HepG2 (cell line): Measurements from ENCODE around the gene CACNA1F.

Experiments used
- ATF2 ChIP-seq: sonication (generic); formaldehyde crosslinking; IDR thresholded peaks from 2 replicates; pipeline ENCODE4 v1.4.0; 2020; ENCODE audit warnings: missing genetic modification reagents
- CEBPB ChIP-seq: IDR thresholded peaks from 2 replicates; pipeline ENCODE4 v1.6.1; 2011; ENCODE audit warnings: low read depth, low read length, improper control_type of control experiment, borderline replicate concordance
- EZH2 ChIP-seq: conservative IDR thresholded peaks from 2 replicates; pipeline ENCODE4 v1.6.1; 2012; ENCODE audit warnings: mild to moderate bottlenecking, low read depth, low read length, moderate library complexity
- JDP2 ChIP-seq: sonication (generic); formaldehyde crosslinking; IDR thresholded peaks from 2 replicates; pipeline ENCODE4 v1.8.1; 2022; ENCODE audit warnings: missing genetic modification reagents, borderline replicate concordance
- MYC ChIP-seq: sonication (generic); formaldehyde crosslinking; IDR thresholded peaks from 2 replicates; pipeline ENCODE4 v1.9.0; 2021; ENCODE audit warnings: missing genetic modification reagents, borderline replicate concordance
- POLR2A ChIP-seq, 2 experiments: IDR thresholded peaks; 2 replicates each; pipeline ENCODE4 v1.6.1; 2011; ENCODE audit warnings: low read depth in 2 of 2, low read length in 2 of 2, mild to moderate bottlenecking in 1 of 2, moderate library complexity in 1 of 2; ENCODE audit not compliant: insufficient read depth in 1 of 2
- POLR2AphosphoS5 ChIP-seq: IDR thresholded peaks from 2 replicates; pipeline ENCODE4 v1.6.1; 2012; ENCODE audit warnings: low read depth, low read length
- TBX3 ChIP-seq: fragments of 450-650 bp; IDR thresholded peaks from 2 replicates; pipeline ENCODE4 v1.6.1; 2017; ENCODE audit warnings: antibody characterized with exemption, mild to moderate bottlenecking, inconsistent platforms, borderline replicate concordance
- ZBTB38 ChIP-seq: sonication (generic); formaldehyde crosslinking; IDR thresholded peaks from 2 replicates; pipeline ENCODE4 v1.5.1; 2020; ENCODE audit warnings: mild to moderate bottlenecking, missing genetic modification reagents
- TF ChIP-seq, protein P1 (sequence below): sonication (generic); formaldehyde crosslinking; IDR thresholded peaks from 2 replicates; pipeline ENCODE4 v1.5.0; 2020; ENCODE audit warnings: mild to moderate bottlenecking, missing genetic modification reagents, moderate library complexity
- TF ChIP-seq, protein P2 (sequence below): fragments of 450-650 bp; IDR thresholded peaks from 2 replicates; pipeline ENCODE4 v1.6.1; 2017; ENCODE audit warnings: mild to moderate bottlenecking
- TF ChIP-seq, protein P3 (sequence below): sonication (generic); formaldehyde crosslinking; IDR thresholded peaks from 2 replicates; pipeline ENCODE4 v1.5.1; 2020; ENCODE audit warnings: mild to moderate bottlenecking, missing genetic modification reagents, moderate library complexity
- TF ChIP-seq, protein P4 (sequence below): sonication (generic); formaldehyde crosslinking; IDR thresholded peaks from 2 replicates; pipeline ENCODE4 v1.8.1; 2023; ENCODE audit warnings: missing genetic modification reagents, inconsistent platforms, borderline replicate concordance

DNA sequence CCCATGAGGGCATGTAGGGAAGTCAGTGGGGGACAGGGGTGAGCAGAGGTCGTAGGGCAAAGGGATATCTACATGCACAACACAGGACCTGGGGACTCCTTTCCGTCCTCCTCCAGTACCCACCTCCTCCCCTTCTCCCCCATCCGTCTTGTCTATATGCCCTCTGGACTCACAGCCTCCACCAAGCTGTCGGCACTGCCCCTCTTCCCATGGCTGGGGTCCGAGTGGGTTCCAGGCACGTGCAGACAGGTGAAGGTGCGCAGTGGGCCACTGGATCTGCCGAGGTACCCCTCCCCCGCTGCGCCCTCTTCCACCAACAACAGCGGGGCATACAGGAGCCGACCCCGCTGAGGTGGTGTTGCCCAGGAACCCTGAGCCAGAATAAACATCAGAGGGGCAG lies 27.7 kb downstream of the CACNA1F start:
- TF ChIP-seq, protein P1, sequence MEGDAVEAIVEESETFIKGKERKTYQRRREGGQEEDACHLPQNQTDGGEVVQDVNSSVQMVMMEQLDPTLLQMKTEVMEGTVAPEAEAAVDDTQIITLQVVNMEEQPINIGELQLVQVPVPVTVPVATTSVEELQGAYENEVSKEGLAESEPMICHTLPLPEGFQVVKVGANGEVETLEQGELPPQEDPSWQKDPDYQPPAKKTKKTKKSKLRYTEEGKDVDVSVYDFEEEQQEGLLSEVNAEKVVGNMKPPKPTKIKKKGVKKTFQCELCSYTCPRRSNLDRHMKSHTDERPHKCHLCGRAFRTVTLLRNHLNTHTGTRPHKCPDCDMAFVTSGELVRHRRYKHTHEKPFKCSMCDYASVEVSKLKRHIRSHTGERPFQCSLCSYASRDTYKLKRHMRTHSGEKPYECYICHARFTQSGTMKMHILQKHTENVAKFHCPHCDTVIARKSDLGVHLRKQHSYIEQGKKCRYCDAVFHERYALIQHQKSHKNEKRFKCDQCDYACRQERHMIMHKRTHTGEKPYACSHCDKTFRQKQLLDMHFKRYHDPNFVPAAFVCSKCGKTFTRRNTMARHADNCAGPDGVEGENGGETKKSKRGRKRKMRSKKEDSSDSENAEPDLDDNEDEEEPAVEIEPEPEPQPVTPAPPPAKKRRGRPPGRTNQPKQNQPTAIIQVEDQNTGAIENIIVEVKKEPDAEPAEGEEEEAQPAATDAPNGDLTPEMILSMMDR (CRISPR knock-in tag) = no peak
- TF ChIP-seq, protein P2, sequence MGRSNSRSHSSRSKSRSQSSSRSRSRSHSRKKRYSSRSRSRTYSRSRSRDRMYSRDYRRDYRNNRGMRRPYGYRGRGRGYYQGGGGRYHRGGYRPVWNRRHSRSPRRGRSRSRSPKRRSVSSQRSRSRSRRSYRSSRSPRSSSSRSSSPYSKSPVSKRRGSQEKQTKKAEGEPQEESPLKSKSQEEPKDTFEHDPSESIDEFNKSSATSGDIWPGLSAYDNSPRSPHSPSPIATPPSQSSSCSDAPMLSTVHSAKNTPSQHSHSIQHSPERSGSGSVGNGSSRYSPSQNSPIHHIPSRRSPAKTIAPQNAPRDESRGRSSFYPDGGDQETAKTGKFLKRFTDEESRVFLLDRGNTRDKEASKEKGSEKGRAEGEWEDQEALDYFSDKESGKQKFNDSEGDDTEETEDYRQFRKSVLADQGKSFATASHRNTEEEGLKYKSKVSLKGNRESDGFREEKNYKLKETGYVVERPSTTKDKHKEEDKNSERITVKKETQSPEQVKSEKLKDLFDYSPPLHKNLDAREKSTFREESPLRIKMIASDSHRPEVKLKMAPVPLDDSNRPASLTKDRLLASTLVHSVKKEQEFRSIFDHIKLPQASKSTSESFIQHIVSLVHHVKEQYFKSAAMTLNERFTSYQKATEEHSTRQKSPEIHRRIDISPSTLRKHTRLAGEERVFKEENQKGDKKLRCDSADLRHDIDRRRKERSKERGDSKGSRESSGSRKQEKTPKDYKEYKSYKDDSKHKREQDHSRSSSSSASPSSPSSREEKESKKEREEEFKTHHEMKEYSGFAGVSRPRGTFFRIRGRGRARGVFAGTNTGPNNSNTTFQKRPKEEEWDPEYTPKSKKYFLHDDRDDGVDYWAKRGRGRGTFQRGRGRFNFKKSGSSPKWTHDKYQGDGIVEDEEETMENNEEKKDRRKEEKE = no peak
- TF ChIP-seq EZH2 (no peak), TBX3 (no peak), POLR2AphosphoS5 (no peak), CEBPB (no peak), POLR2A (IDR thresholded peaks at IDR 0.05; ENCODE audit: insufficient read depth in 1 of 2, low read depth in 2 of 2, low read length in 2 of 2) (no peak), JDP2 (no peak), ZBTB38 (CRISPR knock-in tag) (no peak), MYC (CRISPR knock-in tag) (no peak), ATF2 (CRISPR knock-in tag) (no peak)
- TF ChIP-seq, protein P3, sequence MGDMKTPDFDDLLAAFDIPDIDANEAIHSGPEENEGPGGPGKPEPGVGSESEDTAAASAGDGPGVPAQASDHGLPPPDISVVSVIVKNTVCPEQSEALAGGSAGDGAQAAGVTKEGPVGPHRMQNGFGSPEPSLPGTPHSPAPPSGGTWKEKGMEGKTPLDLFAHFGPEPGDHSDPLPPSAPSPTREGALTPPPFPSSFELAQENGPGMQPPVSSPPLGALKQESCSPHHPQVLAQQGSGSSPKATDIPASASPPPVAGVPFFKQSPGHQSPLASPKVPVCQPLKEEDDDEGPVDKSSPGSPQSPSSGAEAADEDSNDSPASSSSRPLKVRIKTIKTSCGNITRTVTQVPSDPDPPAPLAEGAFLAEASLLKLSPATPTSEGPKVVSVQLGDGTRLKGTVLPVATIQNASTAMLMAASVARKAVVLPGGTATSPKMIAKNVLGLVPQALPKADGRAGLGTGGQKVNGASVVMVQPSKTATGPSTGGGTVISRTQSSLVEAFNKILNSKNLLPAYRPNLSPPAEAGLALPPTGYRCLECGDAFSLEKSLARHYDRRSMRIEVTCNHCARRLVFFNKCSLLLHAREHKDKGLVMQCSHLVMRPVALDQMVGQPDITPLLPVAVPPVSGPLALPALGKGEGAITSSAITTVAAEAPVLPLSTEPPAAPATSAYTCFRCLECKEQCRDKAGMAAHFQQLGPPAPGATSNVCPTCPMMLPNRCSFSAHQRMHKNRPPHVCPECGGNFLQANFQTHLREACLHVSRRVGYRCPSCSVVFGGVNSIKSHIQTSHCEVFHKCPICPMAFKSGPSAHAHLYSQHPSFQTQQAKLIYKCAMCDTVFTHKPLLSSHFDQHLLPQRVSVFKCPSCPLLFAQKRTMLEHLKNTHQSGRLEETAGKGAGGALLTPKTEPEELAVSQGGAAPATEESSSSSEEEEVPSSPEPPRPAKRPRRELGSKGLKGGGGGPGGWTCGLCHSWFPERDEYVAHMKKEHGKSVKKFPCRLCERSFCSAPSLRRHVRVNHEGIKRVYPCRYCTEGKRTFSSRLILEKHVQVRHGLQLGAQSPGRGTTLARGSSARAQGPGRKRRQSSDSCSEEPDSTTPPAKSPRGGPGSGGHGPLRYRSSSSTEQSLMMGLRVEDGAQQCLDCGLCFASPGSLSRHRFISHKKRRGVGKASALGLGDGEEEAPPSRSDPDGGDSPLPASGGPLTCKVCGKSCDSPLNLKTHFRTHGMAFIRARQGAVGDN (CRISPR knock-in tag) = no peak
- TF ChIP-seq, protein P4, sequence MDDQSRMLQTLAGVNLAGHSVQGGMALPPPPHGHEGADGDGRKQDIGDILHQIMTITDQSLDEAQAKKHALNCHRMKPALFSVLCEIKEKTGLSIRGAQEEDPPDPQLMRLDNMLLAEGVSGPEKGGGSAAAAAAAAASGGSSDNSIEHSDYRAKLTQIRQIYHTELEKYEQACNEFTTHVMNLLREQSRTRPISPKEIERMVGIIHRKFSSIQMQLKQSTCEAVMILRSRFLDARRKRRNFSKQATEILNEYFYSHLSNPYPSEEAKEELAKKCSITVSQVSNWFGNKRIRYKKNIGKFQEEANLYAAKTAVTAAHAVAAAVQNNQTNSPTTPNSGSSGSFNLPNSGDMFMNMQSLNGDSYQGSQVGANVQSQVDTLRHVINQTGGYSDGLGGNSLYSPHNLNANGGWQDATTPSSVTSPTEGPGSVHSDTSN (CRISPR knock-in tag) = no peak
